GM03348 (cell line): ENCODE measurements around the gene LEMD3.
A peak's percentile ranks its signal among the peaks of the same experiment; 100 is the strongest.

Source experiments
- DNase-seq: peaks from one replicate; pipeline ENCODE4 v3.0.0; 2012; ENCODE audit warnings: low spot score

The LEMD3 gene

DNA sequence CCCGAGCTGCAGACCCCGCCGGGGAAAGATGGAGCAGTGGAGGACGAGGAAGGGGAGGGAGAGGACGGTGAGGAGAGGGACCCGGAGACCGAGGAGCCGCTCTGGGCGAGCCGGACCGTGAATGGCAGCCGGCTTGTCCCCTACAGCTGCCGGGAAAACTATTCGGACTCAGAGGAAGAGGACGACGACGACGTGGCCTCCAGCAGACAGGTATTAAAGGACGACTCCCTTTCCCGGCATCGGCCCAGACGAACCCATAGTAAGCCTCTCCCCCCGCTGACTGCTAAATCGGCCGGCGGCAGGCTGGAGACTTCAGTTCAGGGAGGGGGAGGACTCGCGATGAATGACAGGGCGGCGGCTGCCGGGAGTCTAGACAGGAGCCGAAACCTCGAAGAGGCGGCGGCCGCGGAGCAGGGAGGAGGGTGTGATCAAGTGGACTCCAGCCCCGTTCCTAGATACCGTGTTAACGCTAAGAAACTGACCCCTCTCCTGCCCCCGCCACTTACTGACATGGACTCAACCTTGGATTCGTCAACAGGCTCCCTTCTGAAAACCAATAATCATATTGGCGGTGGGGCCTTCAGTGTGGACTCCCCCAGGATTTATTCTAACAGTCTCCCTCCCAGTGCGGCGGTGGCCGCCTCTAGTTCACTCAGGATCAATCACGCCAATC, 962 bp downstream of the LEMD3 start:
- peak; percentile 82 for DNase-seq

DNA sequence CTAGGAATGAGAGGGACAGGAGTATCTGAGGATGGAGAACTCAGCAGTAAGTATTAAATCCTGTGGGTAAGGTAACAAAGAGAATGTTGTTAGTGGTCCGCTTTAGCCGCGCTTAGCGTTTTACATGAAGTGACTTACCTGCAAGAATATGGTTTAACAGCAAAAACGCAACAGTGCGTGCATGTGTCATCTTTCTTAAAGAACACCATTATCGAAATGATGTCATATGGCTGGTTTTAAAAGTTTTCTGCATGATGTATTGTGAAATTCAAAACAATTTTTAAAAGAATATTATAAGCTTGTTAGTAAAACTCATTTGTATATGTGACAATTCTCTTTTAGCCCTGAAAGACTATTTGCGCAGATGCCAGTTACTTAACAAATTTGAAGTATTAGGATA, 1.7 kb downstream of the LEMD3 start:
- no peak for DNase-seq

DNA sequence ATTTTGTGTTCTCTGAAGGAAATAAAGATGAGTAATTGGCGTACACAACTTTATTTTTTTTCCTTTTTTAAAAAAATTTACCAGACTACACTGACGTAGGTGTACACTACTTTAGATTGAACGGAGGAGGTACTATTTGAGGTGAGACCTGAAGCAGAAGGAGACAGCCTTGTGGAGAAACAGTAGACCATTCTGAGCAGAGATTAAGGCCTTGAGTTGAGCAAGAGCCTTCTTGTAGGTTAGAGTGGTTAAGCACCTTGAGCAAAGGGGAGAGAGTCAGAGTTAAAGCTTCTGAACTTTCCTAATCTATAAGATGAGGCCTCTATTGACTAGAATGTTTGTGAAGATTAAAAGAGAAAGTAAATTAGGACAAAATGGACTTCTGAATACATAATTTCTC, 2.5 kb downstream of the LEMD3 start:
- DNase-seq: no peak

DNA sequence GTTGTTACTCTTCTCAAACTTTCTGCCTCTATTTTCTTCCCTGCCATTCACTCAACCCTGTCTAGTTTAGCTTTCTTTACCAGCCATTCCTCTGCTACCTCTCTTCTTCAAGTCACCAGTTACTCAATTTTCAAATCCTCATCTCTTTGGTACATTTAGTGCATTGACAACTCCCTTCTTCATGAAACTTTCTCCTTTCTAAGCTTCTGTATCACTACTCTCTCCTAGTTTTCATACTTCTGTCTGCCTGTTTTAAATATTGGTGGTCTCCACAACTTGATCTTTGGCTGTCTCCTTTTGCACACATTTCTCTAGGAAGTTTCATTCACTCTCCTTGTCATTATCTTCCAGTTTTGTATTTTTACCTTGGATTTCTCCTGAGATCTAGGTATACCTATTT, 6.0 kb downstream of the LEMD3 start:
- no peak for DNase-seq

DNA sequence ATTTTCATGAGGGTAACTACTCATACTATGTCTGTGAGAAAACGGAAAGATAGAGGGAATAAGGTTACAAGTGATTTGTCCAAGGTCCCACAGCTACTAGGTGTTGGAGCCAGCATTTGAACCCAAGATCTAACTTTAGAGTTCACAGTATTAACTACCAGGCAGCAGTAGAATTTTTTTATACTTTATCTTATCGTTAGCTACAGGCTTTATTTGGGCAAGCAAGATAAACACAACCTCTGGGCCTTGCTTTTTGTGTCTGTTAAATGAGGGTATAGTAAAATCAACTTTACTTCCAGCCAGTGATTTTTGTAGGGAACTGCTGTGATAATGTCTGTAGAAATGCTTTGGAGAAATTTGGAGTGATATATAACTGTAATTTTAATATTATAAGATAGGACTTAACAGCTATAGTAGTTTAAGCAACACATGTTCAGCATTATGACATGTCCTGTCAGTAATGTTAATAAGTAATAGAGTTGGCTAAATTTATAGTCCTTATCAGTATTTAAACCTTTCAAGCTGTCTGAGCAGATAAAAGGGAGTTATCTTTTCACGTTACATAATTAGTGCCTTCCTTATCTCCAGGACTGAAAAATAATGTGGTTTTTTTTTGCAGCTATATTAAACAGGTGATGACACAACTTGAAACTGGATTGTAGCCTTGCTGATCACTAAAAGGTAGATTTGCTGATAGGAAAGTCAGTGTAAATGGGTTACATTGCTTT, 12.8 kb downstream of the LEMD3 start:
- no peak for DNase-seq

DNA sequence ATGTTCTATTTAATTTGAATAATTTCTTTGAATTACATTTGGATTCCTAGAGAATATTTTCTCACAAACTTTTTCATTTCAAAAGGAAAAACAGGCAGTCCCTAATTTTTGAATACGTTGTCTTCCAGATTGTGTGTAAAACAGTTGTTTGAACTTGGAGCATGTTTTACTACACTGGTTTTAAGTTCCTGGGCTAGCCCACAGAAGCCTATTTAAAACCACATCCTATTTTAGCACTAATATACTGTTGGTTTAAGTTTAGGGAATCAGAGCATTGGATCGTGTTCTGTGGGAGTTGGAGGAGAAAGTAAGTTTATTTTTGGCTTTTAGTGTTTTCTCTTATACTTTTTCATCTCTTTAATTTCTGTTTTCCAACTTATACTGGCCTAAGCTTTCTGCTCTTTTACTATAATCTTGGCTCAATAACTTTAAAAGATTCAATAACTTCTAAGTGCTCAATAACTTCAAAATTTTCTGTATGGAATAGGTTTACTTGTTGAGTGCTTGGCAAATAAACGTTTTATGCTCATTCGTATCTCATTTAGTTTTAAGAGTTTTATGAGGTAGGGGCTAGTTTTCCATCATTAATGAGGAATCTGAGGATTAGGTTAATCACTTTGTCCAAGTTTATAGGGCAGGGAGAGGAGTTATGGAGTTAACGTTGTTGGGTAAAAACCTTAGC, 14.9 kb downstream of the LEMD3 start:
- no peak for DNase-seq

DNA sequence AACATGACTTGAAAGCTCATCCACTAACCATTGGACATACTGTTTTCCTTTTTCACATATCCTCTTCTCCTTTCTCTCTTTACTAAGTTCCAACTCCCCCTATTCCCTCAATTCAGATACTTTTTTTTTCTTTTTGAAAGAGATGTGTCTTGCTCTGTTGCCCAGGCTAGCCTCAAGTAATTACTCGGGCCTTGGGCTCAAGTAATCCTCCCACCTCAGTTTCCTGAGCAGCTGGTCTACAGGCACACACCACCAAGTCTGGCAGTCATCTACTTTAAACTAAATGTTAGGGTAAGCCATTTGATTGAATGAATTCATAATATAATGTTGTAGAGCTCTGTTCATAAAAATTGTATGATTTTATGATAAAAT, 15.5 kb downstream of the LEMD3 start:
- DNase-seq: no peak

DNA sequence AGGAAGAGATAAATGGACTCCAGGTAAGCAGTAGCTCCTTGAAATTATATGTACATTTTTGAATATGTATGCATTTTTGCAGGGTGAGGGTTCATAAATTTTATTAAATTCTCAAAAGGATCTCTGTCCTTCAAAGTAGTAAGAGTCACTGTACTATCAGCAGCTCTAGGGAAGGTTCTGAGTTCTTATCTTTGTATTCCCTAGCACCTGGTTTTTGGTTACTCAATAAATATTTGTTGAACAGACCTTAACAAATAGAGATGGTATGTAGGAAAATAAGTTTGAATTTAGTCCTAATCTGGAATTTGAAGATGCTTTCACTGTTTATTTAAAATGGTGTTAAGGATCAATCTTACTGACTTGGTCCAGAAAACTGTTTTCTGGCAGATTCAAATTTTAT, 18.3 kb downstream of the LEMD3 start:
- DNase-seq: no peak

DNA sequence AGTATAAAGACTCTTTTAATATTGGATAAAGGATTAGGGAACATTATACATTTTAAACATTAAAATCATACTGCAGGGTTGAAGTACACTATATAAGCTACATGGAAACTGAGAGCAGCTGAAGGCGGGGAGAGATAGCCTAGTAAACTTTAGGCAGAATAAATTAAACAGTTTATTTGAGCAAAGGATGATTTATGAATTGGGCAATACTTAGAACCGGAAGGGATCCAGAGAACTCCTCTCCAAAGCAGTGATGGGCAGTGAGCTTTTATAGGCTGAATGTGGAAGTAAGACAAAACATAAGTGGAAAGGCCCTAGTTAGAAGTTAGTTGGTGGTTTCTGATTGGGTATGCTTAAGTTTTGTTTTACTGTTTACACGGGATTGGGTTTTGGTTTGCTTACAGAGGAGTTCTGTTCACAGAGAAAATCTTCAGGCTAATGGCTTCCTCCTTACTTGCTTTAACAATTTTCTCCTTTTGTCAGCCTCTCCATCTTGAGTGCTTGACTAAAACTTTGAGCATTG, 18.9 kb downstream of the LEMD3 start:
- no peak for DNase-seq

DNA sequence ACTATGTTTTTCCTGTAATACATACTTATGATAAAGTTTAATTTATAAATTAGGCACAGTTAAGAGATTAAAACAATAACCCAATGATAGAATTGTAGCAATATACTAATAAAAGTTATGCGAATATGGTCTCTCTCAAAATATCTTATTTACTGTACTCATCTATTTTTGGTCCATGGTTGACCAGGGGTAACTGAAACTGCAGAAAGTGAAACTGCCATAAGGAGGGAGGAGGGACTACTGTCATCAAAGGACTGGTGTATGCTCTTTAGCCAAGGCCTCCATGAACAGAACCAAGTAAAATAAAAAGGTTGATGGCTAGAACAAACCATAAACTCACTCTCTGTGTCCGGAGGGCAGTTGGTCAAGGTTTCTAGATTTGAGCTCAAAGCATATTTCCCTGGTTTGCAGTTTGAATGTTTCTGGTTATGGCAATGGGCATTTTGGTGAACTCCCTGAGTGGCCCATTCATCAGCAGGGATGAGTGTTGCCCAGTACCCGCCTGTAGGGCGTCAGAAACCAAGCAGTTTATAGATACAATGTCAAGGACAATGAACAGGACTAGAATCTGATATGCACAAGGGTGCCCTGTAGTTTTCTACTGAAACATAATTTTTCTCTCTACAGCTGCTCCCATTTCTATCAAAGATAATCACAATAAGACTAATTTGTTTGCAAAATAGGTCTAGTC, 19.8 kb downstream of the LEMD3 start:
- no peak for DNase-seq

DNA sequence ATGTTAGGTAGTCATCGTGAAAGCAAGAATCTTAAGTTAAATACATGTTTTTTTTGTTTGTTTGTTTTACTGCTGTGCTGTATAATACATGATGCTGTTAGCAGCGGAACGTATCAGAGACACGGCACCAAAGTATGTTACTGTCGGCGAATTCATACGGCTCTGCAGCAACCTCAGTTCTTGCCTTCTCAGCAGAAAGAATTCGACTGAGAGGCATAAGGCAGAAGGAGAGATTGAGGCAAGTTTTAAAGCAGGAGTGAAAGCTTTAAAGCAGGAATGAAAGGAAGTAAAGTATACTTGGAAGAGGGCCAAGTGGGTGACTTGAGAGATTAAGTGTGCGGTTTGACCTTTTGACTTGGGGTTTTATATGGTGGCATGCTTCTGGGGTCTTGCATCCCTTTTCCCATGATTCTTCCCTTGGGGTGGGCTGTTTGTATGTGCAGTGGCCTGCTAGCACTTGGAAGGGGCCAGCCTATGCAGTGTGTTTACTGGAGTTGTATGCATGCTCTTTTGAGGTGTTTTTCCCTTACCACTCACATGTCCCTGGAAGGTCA, 23.7 kb downstream of the LEMD3 start:
- DNase-seq: no peak

DNA sequence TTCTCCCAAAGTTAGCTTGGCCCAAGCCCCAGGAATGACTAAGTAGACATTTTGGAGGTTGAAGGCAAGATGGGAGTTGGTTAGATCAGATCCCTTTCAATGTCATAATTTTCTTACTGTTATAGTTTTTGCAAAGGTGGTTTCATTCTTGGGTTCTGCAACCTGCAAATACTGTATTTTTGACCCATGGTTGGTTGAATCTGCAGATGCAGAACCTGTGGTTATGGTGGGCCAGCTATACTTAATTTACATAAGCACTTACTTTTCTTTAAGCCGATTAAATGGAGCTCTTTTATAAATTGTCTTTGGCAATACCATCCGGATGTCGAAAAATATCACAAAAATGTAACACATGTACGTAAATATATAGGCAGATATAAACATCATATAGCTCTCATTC, 25.6 kb downstream of the LEMD3 start:
- no peak for DNase-seq

DNA sequence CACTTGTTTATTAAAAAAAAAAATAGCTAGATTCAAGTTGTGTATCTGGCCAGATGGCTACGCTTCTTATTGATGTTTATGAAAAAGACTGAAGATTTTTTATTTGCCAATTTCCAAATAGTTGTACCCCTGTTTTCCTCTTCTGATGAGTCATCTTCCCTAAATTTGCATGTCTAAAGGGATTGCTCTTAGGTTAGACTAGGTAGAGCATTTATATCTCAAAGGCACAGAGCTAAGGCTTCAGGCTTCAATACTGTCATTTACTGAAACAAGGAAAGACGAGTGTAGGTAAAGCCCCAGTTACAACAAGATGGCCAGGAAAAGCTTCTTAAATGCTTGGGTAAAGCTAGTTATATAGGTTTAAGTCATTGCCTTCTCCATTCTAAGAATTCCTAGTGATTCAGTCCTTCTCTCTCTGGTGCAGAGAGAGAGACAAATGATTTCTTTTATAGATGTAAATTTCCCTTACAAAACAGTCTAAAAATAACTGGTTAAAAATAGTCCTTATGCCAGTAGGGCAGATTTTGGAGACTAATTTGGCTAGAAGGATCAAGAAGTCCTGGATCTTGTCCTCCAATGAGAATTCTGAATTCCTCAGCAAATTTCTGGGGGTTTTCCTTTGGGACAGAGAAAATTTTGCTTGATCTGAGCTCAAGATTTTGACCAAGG, 26.1 kb downstream of the LEMD3 start:
- no peak for DNase-seq

DNA sequence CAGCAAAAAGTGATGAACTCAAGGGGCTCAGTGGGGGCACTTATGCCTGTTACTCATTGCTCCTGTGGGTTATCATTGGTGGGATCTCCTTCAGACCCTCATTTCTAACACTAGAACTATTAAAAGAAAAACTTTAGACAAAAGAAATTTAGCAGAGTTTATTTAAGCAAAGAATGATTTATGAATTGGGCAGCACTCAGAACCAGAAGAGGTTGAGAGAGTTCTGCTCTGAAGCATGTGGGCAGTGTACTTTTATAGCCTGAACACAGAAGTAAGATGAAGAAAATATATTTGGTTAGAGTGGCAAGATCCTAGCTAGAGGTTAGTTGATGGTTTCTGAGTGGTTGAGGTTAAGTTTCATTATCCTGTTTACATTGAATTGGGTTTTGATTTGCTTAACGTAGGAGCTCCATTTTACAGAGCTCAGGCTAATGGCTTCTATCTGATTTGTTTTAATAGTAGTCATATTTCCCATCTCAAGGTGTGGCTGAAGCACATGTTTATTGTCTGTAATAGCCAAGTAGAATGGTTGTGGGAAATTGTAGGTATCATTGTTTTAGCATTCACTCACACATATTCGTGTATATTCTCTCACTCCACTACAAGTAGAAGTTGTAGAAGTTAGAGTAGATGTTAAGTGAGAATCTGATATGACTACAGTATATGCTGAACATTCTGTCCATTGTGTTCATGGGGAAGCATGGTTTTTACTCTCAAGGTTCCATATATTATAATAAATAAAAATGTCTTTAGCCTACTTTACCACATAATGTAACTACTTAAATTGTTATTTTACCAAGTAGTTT, 27.6 kb downstream of the LEMD3 start:
- no peak for DNase-seq

DNA sequence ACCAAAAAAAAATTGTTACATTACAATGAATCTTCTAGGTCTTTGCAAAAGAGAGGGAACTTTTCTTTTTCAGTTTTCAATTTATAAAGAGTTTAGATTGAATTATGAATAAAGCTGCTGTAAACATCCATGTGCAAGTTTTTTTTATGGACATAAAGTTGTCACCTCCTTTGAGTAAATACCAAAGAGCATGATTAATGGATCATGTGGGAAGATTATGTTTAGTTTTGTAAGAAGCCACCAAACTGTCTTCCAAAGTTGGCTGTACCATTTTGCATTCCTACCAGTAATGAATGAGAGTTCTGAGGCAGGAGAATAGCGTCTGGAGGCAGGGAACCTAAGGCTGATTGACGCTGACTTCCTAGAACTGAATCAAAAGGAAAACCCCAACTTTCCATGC, 30.2 kb downstream of the LEMD3 start:
- DNase-seq: no peak

DNA sequence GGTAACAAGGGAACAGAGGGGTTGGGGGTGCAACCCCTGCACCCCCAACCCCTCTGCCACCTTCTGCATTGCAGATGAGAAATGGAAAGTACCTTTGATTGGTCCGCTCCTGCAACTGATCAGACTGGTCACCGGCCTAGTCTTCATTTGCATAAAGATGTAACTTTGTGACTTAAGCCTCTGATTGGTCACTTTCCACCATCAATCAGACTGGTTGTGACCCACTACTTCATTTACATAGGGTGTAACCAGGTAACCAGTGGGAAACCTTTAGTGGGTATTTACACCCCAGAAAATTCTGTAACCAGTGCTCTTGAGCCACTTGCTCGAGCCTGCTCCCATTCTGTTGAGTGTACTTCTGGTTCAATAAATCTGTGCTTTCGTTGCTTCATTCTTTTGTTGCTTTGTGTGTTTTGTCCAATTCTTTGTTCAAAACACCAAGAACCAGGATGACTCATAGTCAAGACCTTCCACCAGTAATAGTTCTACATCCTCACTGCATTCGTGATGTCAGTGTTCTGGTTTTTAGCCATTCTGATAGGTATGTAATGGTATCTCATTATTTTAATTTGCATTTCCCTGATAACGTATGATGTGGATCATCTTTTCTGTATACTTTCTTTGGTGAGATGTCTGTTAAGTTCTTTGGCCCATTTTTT, 30.8 kb downstream of the LEMD3 start:
- DNase-seq: no peak

DNA sequence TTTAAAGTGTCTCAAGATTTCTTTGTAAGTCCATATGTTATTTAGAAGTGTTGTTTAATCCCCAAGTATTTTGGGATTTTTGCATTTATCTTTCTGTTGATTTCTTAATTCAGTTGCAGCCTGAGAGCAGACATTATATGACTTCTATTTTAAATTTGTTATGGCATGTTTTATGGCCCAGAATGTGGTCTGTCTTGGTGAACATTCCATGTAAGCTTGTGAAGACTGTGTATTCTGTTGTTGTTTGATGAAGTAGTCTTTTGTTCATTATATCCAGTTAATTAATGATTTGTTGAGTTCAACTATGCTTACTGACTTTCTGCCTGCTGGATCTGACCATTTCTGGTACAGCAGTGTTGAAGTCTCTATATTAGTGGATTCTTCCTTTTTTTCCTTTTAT, 34.0 kb downstream of the LEMD3 start:
- DNase-seq: no peak

DNA sequence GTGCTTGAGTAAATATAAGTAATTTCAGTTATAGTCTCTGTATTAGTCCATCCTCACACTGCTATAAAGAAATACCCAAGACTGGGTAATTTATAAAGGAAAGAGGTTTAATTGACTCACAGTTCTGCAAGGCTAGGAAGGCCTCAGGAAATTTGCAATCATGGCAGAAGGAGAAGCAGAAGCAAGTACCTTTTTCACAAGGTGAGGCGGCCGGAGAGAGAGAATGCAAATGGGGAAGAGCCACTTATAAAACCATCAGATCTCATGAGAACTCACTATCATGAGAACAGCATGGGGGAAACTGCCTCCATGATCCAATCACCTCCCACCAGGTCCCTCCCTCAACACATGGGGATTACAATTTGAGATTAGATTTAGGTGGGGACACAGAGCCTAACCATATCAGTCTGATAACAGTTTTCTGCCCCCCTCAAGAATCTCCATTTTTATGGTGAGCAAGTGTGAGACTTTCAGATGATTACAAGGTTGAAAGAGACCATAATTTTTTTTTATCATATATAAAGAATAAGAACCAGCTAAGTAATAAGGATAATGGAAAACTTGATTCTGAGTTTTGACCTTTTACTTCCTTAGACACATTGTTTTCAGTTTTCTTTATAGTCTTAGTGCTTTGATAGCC, 35.6 kb downstream of the LEMD3 start:
- DNase-seq: no peak

DNA sequence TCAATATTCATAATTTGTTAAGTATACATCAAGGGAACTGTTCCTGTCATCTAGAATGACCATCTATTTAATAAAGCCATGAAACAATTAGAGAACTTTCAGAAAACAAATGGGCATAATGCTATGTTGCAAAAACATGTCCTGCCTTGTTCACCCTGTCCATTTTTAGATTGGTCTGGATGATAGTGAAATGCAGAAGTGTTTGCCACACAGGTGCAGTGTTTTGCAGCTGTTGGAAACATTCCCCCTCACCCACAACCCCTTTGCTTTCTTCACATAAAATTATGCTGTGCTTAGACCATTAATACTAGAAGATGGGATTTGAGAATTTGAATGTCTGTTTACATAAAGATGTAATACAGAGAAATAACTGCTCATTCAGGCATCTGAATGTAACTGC, 36.5 kb downstream of the LEMD3 start:
- DNase-seq: no peak

DNA sequence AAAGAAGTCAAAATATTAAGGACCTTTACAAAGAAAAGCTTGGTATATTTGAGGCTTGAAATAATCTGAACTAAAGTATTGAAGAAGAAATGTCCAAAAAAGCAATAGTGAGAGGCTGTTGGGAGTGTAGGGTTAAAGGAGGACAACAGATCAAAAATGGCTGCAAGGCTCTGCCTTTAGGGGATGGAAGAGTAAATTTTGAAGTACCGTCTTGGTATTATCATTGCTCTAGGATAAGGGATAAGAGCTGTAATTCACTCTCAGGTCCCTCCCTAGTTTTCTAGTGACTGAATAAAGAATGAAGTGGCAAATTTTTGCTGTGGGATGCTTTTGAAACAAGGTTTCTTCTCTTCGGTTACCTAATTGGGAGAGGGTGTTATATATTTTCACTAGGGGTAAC, 38.7 kb downstream of the LEMD3 start:
- DNase-seq: no peak
